ENCODE data around the gene PIK3CB.
"Not testable (repeated sequence)": the region's sequence is repeated elsewhere in the genome, so short reads cannot be mapped to it uniquely, and the experiment has no call there.

Gene PIK3CB

GRCh38 chr3:138726946-138727730 is 107.6 kb downstream of the PIK3CB start:
- H3K4me2 ChIP-seq (ENCODE audit: low read length): no peak overlapping the region
- no peak overlapping the region for H2AFZ ChIP-seq (ENCODE audit: low read length)
- H3K4me1 ChIP-seq (ENCODE audit: insufficient read depth, low read length, severe bottlenecking): no peaks in the 10 kb centered on the region
- no peak overlapping the region for H3K4me3 ChIP-seq (ENCODE audit: low read depth, low read length, poor library complexity, severe bottlenecking)
- no peaks in the 10 kb centered on the region for H3K27me3 ChIP-seq (ENCODE audit: insufficient read depth, low read length)
- no peaks in the 10 kb centered on the region for H3K9me3 ChIP-seq (ENCODE audit: low read length)
- H3K9ac ChIP-seq (ENCODE audit: low read length): no peak overlapping the region
- H3K36me3 ChIP-seq (ENCODE audit: insufficient read depth, low read length): peaks cover 3% of the 10 kb centered on the region; the same call in 1 of the 2 replicates
- no peak overlapping the region for H3K27ac ChIP-seq (ENCODE audit: low read depth, low read length, poor library complexity, severe bottlenecking)
- H3K9me2 ChIP-seq (ENCODE audit: low read depth, low read length): no peaks in the 10 kb centered on the region
- H3K79me2 ChIP-seq (ENCODE audit: insufficient read depth, low read length): no peaks in the 10 kb centered on the region
- H4K20me1 ChIP-seq (ENCODE audit: insufficient read depth, low read length): no peaks in the 10 kb centered on the region
- TF ChIP-seq EZH2 (IDR thresholded peaks at IDR 0.05; ENCODE audit: borderline replicate concordance, low read length): no peak
- TF ChIP-seq, protein P1, sequence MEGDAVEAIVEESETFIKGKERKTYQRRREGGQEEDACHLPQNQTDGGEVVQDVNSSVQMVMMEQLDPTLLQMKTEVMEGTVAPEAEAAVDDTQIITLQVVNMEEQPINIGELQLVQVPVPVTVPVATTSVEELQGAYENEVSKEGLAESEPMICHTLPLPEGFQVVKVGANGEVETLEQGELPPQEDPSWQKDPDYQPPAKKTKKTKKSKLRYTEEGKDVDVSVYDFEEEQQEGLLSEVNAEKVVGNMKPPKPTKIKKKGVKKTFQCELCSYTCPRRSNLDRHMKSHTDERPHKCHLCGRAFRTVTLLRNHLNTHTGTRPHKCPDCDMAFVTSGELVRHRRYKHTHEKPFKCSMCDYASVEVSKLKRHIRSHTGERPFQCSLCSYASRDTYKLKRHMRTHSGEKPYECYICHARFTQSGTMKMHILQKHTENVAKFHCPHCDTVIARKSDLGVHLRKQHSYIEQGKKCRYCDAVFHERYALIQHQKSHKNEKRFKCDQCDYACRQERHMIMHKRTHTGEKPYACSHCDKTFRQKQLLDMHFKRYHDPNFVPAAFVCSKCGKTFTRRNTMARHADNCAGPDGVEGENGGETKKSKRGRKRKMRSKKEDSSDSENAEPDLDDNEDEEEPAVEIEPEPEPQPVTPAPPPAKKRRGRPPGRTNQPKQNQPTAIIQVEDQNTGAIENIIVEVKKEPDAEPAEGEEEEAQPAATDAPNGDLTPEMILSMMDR (IDR thresholded peaks at IDR 0.05; ENCODE audit: low read length): no peak
- no peaks in the 10 kb centered on the region for H3F3A ChIP-seq (ENCODE audit: insufficient read depth, low read length)

- H3F3A ChIP-seq (ENCODE audit: insufficient read depth, low read length); H3K79me2 ChIP-seq (ENCODE audit: insufficient read depth, low read length); H3K4me1 ChIP-seq (ENCODE audit: insufficient read depth, low read length, severe bottlenecking); H4K20me1 ChIP-seq (ENCODE audit: insufficient read depth, low read length); H3K27me3 ChIP-seq (ENCODE audit: insufficient read depth, low read length); H3K4me3 ChIP-seq (ENCODE audit: low read depth, low read length, poor library complexity, severe bottlenecking); H3K9ac ChIP-seq (ENCODE audit: low read length); H3K9me2 ChIP-seq (ENCODE audit: low read depth, low read length); H3K4me2 ChIP-seq (ENCODE audit: low read length); H3K27ac ChIP-seq (ENCODE audit: low read depth, low read length, poor library complexity, severe bottlenecking); H2AFZ ChIP-seq (ENCODE audit: low read length); H3K9me3 ChIP-seq (ENCODE audit: low read length); H3K36me3 ChIP-seq (ENCODE audit: insufficient read depth, low read length): not testable (repeated sequence)
Observed at GRCh38 chr3:138726042-138726441, 108.7 kb downstream of the PIK3CB start.

DNA sequence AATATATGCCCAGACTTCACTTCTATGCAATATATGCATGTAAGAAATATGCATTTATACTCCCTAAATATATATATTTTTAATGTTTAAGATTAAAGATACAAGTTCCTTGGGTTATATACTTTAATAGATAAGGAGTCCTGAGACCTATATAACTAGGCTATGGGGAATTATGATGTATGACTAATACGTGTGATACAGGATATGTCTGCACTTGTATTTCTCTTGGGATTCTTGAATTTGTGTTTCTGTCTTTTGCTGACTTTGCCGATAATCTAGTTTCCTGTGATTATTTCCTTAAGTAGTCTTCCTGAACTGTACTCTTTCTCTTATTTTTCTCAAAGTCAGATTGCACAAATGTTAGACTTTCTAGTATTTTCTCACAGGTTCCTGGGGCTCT is 109.6 kb downstream of the PIK3CB start:
- Histone ChIP-seq H3K9me2 (ENCODE audit: low read depth, low read length) (no peaks in the 10 kb centered on the region), H4K20me1 (ENCODE audit: insufficient read depth, low read length) (no peaks in the 10 kb centered on the region), H3K27me3 (ENCODE audit: insufficient read depth, low read length) (no peaks in the 10 kb centered on the region), H2AFZ (ENCODE audit: low read length) (no peak overlapping the region), H3K36me3 (ENCODE audit: insufficient read depth, low read length) (peaks cover 3% of the 10 kb centered on the region; the same call in 1 of the 2 replicates), H3K4me3 (ENCODE audit: low read depth, low read length, poor library complexity, severe bottlenecking) (no peak overlapping the region), H3F3A (ENCODE audit: insufficient read depth, low read length) (no peaks in the 10 kb centered on the region), H3K4me2 (ENCODE audit: low read length) (no peak overlapping the region), H3K9ac (ENCODE audit: low read length) (no peak overlapping the region), H3K4me1 (ENCODE audit: insufficient read depth, low read length, severe bottlenecking) (no peaks in the 10 kb centered on the region), H3K27ac (ENCODE audit: low read depth, low read length, poor library complexity, severe bottlenecking) (no peak overlapping the region), H3K79me2 (ENCODE audit: insufficient read depth, low read length) (no peaks in the 10 kb centered on the region), H3K9me3 (ENCODE audit: low read length) (no peaks in the 10 kb centered on the region)
- no peak for TF ChIP-seq EZH2 (IDR thresholded peaks at IDR 0.05; ENCODE audit: borderline replicate concordance, low read length)
- TF ChIP-seq, protein P1 (IDR thresholded peaks at IDR 0.05; ENCODE audit: low read length): no peak

- H3K4me3 ChIP-seq (ENCODE audit: low read depth, low read length, poor library complexity, severe bottlenecking): no peak overlapping the region
- no peak for TF ChIP-seq EZH2 (IDR thresholded peaks at IDR 0.05; ENCODE audit: borderline replicate concordance, low read length)
- TF ChIP-seq, protein P1 (IDR thresholded peaks at IDR 0.05; ENCODE audit: low read length): no peak
- H3K9ac ChIP-seq (ENCODE audit: low read length): no peak overlapping the region
- H3K27ac ChIP-seq (ENCODE audit: low read depth, low read length, poor library complexity, severe bottlenecking): no peak overlapping the region
- no peaks in the 10 kb centered on the region for H3K9me3 ChIP-seq (ENCODE audit: low read length)
- H3K27me3 ChIP-seq (ENCODE audit: insufficient read depth, low read length): no peaks in the 10 kb centered on the region
- no peaks in the 10 kb centered on the region for H3F3A ChIP-seq (ENCODE audit: insufficient read depth, low read length)
- H3K36me3 ChIP-seq (ENCODE audit: insufficient read depth, low read length): no peaks in the 10 kb centered on the region
- H3K4me1 ChIP-seq (ENCODE audit: insufficient read depth, low read length, severe bottlenecking): no peaks in the 10 kb centered on the region
- no peaks in the 10 kb centered on the region for H4K20me1 ChIP-seq (ENCODE audit: insufficient read depth, low read length)
- no peaks in the 10 kb centered on the region for H3K79me2 ChIP-seq (ENCODE audit: insufficient read depth, low read length)
- H3K9me2 ChIP-seq (ENCODE audit: low read depth, low read length): no peaks in the 10 kb centered on the region
- H2AFZ ChIP-seq (ENCODE audit: low read length): no peak overlapping the region
- H3K4me2 ChIP-seq (ENCODE audit: low read length): no peak overlapping the region
Observed at GRCh38 chr3:138724443-138724842, 110.3 kb downstream of the PIK3CB start.

Data from OCI-LY1 (cell line).